Limb (tissue), 2 donors: ENCODE results near the gene FAM83E.

Source experiments
- DNase-seq, 2 donors: peaks; one replicate each; pipeline ENCODE4 v3.0.0-alpha.2; 2016; ENCODE audit errors: extremely low spot score in 2 of 2

Gene FAM83E

DNA sequence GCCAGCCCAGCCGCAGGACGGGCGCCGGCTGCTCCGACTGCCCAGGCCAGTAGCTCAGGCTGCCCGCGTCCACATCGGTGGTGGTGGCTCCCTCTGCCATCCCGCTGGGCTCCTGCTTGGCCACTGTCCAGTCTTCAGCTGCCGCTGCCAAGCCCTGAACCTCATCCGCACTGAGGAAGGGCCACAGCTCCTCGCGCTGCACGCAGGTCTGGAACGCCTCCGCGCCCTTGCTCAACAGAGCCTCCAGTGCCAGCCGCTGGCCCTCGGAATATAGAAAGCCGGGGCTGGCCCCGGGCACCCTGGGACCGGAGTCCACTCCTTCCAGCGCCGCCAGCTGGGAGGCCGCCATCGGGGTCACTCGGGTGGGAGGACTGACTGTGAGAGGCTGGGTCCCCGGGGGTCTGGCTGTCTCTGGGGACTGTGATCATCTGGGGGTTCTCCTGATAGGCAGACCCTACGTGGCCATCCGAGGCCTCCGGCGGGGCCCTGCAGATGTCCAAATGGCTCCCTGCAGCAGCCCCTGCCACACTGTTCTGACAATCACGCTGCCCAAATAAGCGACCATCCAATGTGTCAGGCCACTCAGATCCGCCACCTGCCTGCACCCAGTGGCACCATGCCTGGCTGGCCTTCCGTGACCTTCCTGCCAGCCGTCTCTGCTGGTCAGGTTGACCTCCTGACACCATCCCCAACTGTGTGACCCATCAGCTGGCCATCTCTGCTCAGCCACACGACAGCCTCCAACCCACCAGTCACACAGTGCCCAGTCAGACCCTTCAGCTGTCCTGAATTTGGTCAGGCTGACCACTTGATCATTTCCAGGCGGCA lies 1.6 kb downstream of the FAM83E start:
- DNase-seq = peak in 1 of 2 donors; percentile 40

DNA sequence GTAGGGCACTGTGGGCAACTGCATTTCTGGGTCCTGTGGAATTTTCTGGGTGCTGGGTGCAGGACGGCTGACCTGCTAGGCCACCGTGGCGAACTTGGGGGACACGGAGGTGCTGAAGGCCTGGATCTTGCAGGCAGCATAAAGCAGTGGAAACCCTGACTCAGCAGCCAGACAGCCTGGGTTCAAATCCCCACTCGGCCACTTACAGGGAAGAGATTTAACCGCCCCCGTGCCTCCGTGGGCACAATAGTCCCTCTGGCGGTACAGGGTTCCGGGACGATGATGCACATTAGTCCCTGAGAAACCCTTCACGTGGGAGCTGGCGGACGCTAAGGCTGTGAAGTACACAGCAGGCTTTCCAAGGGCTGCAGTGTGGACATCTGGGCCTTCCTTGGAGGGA lies 3.0 kb downstream of the FAM83E start:
- DNase-seq = no peak

DNA sequence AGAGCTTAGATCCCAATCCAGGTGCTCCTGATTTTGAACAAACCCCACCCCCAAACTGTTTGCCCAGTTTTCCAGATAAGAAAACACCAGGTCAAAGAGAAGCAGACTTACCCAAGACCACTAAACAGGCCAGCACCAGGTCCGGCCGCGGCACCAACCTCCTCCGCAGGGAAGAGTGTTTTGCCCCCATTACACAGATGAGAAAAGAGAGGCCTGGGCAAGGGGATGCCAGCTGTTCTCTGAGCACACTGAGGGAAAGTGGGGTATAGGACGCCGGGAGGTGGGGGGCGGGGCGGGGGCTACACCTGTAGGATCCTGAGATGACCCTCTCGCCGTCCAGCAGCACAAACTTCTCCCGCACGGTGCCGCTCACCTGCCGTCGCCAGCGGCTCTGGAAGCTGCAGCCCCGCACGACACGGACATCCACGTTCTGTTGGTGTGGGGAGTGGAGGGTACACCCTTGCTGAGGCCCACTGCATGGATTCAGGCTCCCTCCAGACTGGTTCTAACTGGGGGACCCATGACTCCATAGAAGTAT lies 5.2 kb downstream of the FAM83E start:
- no peak for DNase-seq

DNA sequence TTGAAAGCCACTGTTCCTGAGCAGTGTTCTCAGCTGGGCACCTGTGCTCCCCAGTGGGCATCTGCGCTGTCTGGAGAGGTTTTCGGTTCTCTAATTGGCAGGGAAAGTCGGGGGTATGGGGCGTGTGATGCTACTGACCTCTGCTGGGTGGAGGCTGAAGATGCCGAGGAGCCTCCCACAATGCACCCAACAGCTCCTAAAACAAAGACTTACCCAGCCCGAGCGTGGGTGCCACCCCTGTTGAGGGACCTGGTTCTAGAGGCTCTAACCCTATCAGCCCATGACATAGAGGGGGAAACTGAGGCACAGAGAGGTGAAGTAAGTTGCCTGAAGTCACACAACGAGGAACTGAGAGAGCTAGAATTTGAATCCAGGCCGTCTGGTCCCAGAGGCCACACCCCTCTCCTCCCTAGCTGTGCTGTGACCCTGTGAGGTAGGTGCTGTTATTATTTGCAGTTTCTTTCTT lies 6.0 kb downstream of the FAM83E start:
- DNase-seq = no peak

DNA sequence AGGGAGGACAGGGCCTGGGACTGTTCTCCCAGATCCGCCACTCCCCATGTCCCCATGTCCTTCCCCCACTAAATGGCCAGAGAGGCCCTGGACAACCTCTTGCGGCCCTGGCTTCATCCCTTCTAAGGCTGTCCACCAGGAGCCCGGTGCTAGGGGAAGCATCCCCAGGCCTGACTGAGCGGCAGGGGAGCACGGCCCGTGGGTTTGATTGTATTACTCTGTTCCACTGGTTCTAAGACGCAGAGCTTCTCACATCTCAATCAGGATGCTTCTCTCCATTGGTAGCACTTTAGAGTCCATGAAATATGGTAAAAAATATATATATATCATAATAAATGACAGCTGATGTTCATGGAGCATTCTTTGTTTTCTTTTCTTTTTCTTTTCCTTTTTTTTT lies 7.5 kb downstream of the FAM83E start:
- DNase-seq = no peak

DNA sequence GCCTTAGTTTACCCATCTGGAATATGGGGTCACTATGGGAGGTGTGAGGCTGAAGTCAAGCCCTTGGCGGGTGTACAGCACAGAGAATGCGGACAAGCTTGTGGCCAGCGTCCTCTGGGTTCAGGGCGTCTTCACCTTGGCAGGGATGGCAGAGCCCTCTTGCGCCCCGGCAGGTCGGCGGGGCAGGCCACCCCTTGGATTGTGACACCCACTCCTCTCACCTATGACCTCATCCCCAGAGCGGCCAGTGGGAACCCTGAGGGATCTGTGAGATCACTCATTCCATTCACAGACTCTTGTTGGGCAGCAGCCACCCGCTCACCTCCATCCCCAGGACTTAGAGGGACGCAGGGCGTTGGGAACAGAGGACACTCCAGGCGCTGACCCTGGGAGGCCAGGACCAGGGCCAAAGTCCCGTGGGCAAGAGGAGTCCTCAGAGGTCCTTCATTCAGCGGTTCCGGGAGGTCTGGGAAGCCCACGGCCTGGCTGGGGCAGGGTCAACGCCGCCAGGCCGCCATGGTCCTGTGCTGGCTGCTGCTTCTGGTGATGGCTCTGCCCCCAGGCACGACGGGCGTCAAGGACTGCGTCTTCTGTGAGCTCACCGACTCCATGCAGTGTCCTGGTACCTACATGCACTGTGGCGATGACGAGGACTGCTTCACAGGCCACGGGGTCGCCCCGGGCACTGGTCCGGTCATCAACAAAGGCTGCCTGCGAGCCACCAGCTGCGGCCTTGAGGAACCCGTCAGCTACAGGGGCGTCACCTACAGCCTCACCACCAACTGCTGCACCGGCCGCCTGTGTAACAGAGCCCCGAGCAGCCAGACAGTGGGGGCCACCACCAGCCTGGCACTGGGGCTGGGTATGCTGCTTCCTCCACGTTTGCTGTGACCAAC lies 8.2 kb downstream of the FAM83E start, which contains the start of gene SPACA4:
TSS of gene SPACA4 (plus strand) at position 280 of the 896 bp plus-strand sequence. CDS start at position 517, 237 bp downstream.
- DNase-seq = no peak

DNA sequence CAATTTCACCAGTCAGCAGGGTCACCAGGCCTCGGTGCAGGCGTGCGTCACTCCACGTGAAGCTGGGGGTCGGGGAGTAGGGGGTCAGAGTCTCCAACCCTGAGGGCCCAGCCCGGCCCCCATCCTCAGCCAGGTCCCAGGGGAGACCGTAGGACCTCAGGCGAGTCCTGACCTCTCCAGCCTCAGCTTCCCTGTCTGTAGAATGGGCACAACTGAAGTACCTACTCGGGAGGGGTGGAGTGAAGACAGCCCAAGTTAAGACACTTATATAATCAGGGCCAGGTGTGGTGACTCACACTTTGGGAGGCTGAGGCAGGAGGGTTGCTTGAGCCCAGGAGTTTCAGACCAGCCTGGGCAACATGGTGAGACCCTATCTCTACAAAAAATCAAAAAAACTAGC lies 11.0 kb downstream of the FAM83E start:
- DNase-seq = no peak

DNA sequence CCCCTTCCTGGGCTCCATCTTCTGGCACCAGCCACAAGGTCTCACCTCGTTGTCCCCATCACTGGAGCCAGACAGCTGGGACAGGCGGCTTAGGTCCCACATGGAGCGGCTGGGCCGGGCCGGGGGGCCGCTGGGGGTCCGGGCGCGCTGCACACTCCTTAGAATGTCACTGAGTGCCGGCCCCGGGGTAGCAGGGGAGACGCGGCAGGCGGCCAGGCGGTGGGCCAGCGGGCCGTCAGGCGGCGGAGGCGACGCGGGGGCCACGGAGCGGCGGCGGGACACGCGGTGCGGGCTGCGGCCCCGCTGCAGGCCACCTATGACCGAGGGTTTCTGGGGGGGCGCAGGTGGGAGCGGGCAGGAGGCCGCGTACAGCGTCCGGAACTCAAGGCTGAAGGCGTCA lies 11.4 kb downstream of the FAM83E start:
- no peak for DNase-seq

DNA sequence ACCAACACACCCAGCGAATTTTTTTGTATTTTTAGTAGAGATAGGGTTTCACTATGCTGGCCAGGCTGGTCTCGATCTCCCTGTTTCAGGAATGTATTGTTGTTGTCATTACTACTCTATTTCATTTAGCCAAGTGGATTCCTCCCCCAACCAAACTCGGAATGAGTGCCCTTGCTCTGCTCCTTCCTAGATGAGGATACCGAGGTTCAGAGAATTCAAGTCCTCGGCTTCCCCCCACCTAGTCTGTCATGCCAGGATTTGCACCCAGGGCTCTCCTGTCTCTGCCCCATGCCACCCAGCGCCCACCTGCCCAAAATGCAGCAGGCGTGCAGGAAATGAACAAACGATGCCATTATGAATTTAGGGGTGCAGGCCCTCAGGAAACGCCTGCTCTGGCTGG lies 11.9 kb downstream of the FAM83E start:
- no peak for DNase-seq

DNA sequence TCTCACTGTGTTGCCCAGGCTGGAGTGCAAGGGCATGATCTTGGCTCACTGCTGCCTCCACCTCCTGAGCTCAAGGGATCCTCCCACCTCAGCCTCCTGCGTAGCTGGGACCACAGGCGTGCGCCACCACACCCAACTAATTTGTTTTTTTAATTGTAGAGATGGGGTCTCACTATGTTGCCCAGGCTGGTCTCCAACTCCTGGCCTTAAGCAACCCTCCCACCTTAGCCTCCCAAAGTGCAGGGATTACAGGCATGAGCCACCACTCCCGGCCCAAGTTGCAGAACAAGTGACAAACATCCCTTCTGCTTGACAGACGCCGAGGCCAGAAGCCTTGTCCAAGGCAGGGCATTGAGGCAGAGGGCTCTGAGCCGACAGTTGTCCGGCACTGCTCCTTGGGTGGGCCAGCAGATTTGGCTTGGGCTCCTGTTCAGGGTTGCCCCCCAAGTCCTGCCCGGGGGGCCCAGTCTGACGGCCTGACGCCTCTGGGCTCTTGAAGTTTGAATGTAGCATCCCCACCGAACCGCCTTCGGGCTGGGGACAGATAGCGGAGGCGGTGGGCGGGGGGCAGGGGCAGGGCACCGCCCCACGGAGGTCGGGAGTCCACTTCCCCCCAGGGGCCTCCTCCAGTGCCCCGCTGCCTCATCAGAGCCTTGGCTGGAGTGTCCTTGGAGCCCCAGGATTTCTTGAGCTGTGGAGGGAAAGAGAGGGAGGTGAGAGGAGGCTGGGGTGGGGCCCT lies 14.0 kb downstream of the FAM83E start:
- DNase-seq = no peak

DNA sequence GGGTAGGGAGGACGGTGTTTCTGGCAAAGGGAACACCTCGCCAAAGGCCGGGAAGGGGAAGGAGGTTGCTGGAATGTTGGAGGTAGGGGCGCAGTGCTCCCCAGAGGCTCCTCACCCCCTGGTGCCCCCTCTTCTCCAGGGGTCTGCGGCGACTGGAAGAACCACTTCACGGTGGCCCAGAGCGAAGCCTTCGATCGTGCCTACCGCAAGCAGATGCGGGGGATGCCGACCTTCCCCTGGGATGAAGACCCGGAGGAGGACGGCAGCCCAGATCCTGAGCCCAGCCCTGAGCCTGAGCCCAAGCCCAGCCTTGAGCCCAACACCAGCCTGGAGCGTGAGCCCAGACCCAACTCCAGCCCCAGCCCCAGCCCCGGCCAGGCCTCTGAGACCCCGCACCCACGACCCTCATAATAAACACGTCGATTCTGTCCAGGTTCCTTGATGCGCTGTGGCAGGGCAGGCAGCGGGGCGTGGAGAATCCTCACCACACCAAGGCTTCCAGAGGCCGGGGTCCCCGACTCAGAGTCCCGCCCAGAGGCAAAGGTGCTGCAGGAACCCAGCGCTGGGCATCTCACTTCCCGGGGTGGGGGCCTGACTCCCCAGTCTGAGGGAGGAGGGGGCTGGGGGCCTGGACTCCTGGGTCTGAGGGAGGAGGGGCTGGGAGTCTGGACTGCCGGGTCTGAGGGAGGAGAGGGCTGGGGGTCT lies 15.7 kb downstream of the FAM83E start:
- no peak for DNase-seq

DNA sequence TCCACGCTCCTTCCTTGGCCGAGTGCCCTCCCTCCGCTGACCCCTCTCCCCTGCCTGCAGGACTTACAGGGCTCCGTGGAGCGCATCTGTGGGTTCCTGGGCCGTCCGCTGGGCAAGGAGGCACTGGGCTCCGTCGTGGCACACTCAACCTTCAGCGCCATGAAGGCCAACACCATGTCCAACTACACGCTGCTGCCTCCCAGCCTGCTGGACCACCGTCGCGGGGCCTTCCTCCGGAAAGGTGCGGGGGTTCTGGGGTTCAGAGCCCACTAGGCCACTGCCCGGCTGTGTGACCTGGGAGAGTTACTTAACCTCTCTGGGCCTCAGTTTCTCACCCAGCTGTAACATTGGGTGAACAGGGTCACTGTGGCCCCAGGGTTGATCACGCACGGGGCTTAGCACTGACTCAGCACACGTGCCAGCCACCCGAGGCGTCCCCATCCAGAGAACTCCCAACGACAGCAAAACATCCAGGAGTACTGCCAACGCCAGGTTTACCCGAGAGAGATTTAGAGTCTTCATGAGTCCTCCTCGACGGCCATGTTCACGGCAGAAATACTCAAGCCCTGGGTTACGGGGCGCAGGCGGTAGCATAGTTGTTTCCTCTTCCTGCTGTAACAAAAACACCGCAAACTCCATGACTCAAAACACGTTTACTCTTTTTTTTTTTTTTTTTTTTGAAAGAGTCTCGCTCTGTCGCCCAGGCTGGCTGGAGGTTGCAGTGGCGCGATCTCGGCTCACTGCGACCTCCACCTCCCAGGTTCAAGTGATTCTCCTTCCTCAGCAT lies 18.0 kb downstream of the FAM83E start:
- no peak for DNase-seq

DNA sequence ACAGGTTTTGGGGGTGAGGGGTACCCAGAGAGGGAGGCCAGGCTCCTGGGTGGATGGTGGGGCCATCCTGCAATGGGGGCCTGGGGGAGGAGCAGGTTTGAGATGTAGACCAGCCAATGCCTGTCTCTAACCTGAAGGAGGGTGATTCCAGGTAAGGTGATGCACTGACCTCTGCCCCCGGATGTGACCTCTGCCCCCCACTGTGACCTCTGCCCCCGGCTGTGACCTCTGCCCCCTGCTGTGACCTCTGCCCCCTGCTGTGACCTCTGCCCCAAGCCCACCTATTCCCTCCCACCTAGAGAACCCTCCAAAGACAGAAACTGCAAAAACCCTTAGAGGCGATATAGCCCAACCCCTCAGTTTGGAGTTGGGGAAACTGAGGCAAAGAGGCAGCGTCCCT lies 18.6 kb downstream of the FAM83E start:
- DNase-seq = no peak

DNA sequence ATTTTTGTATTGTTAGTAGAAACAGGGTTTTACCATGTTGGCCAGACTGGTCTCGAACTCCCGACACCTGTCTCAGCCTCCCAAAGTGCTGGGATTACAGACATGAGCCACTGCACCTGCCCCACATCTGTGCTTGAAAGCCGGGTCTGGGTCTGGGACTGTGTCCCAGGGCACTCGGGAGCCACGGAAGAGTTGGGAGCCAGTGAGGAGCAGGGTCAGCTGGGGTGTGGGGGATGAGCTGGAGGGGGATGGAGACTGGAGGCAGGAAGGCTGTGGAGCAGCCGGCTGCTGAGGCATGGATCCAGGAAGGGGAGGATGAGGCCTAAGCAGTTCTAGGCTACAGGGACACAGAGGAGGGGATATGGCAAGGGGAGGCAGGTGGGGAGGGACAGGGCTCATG lies 19.0 kb downstream of the FAM83E start:
- DNase-seq = no peak

DNA sequence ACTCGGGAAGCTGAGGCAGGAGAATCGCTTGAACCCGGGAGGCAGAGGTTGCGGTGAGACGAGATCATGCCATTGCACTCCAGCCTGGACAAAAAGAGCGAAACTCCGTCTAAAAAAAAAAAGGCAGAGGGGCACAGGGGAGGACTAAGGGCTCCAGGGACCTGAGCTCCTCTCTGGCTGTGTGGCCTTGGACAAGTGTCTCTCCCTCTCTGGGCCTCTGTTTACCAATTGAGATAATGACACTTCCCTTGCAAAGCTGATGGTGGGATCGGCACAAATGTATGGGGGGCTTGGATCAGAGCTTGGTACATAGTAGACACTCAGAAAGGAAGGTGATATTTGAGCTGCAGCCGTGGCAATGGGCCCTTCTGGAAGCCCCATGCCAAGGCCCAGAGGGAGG lies 19.7 kb downstream of the FAM83E start:
- DNase-seq = no peak

DNA sequence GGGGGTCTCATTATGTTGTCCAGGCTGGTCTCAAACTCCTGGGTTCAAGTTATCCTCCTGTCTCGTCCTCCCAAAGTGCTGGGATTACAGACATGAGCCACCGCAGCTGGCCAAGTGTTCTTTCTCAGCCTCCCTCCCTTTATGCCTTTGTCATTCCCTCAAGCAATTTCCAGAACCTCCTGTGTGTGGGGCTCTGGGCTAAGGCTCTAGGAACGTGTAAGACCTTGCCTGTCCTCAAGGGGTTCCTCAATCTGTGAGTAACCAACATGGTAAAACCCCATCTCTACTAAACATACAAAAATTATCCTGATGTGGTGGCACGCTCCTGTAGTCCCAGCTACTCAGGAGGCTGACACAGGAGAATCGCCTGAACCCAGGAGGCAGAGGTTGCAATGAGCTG lies 23.9 kb downstream of the FAM83E start:
- no peak for DNase-seq

DNA sequence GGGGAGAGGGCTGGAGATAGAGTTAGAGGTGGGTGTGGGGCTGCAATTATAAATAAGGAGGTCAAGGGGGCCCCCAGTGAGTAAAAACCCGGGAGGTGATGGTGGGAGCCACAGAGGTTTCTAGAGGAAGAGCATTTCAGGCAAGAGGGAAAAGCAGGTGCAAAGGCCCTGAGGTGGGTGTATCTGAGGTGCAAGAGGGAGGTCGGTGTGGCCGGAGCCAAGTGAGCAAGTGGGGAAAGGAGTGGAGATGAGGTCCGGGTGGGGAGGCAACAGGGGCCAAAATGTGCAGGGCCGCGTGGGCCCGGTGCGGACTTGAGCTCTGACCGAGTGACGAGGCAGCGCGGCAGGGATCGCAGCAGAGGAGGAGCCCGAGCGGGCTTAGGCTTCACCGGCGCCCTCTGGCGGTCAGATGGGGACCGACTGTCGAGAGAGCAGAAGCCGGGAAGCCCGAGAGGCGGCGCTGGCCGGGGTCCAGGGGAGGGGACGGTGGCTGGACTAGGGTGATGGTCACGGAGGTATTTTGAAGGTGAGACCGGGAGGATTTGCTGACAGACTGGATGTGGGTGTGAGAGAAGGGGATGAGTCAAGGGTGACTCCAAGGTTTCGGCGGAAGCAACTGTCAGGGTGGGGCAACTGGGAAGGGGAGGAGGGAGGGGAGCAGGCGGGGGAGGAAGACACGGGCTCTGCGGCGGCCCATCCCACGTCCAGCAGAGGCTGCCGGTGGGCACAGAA lies 26.0 kb downstream of the FAM83E start:
- DNase-seq = peak; percentile 73 to 89

DNA sequence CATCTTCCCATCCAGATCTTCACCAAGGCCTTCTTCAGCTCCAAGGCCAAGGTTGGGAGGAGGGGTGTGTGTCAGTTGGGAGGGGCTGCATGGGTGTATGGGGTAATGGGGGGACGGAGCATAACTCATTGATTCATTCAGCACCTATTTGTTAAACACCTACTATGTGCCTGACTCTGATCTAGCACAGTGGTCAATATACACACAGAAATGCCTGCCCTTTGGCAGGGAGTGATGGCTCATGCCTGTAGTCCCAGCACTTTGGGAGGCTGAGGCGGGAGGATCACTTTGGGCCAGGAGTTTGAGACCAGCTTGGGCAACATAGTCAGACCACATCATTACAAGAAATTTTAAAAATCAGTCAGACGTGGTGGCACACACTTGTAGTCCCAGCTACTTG lies 27.5 kb downstream of the FAM83E start:
- no peak for DNase-seq

DNA sequence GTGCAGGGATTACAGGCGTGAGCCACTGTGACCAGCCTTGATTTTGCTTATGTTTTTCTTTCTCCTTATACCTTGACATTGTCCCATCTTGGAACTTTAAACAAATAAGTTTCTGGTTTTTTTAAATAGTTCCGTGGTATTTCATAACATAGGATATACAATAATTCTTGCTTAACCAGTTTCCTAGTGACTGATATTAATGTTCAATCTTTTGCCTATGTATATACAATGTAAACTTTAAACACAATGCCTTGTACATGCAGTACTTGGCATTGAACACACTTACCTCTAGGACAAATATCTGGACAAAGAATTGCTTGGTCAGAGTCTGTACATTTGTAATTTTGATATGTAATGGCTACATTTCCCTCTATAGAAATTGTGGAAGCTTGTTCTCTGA lies 32.7 kb downstream of the FAM83E start:
- no peak for DNase-seq
